LHCN-M2 (cell line): Measurements from ENCODE around the gene SLC25A52. TPM values are rescaled to one million over a fixed set of nuclear protein-coding genes. Genes with fewer than 3 reads are reported as not detected.

Experiments used
- total RNA-seq: library from RNA; depleted of rRNA; stranded (reverse); fragments of >200 nt; gene quantifications from 2 replicates; pipeline ENCODE4 v1.2.3, GENCODE V29; 2014; rRNA removed

The SLC25A52 gene
- total RNA-seq, 1 experiment from 2014 or later: not detected

Other genes starting within 250 kb of the SLC25A52 start
- gene TTR, start 169.0 kb downstream of the SLC25A52 start, total RNA-seq: not detected in 2 replicates
- gene B4GALT6, start 76.3 kb downstream of the SLC25A52 start, total RNA-seq: not detected in 2 replicates
- gene TRAPPC8, start 182.2 kb upstream of the SLC25A52 start, total RNA-seq: 27.7 and 29.4 TPM in 2 replicates